PC-3 (cell line): ENCODE results near the gene RER1. TPM values are rescaled to one million over a fixed set of nuclear protein-coding genes. Genes with fewer than 3 reads are reported as not detected.

Experiments
- ATAC-seq: fragments of 200-7000 bp; cut with Tn5 transposase; 2 replicates; pipeline ENCODE4 v1.9.1; 2020; ENCODE audit warnings: mild to moderate bottlenecking, moderate library complexity
- BruUV-seq: library from RNA; stranded (reverse); fragments of 400-500 nt; replicated peaks from 2 replicates; lab custom pipeline; 2021; lab: Mats Ljungman, UMichigan
- CTCF ChIA-PET: fragments of 300-600 bp; sonication (Branson Sonifier 250); formaldehyde crosslinking; loops from one replicate; lab custom pipeline; 2022; ENCODE audit warnings: antibody characterized with exemption; lab: Charles Lee
- POLR2A ChIA-PET: fragments of 300-600 bp; sonication (Branson Sonifier 250); formaldehyde crosslinking; loops from one replicate; lab custom pipeline; 2022; ENCODE audit warnings: antibody characterized with exemption; ENCODE audit not compliant: unreplicated experiment; lab: Charles Lee
- DNase-seq: peaks from one replicate; pipeline ENCODE4 v3.0.0-alpha.2; 2015
- H2AFZ ChIP-seq: fragments of 300-600 bp; sonication (generic); 2 replicates; pipeline ENCODE4 v1.6.0; 2016; ENCODE audit warnings: antibody characterized with exemption, low read length
- H3F3A ChIP-seq: fragments of 300-600 bp; sonication (generic); one replicate; pipeline ENCODE4 v1.6.0; 2017; ENCODE audit warnings: antibody characterized with exemption, low read length, control low read depth, mild to moderate bottlenecking; ENCODE audit not compliant: unreplicated experiment
- H3K27ac ChIP-seq: fragments of 300-600 bp; sonication (generic); 2 replicates; pipeline ENCODE4 v1.5.1; 2016; ENCODE audit warnings: mild to moderate bottlenecking, low read length
- H3K27me3 ChIP-seq: fragments of 300-600 bp; sonication (generic); 2 replicates; pipeline ENCODE4 v1.6.1; 2016; ENCODE audit warnings: low read length, mixed read lengths
- H3K36me3 ChIP-seq: fragments of 300-600 bp; sonication (generic); 2 replicates; pipeline ENCODE4 v1.6.1; 2016; ENCODE audit warnings: low read depth, mixed run types, low read length, mixed read lengths
- H3K4me1 ChIP-seq: fragments of 300-600 bp; sonication (generic); 2 replicates; pipeline ENCODE4 v1.5.1; 2016; ENCODE audit warnings: low read length; ENCODE audit not compliant: insufficient read depth
- H3K4me2 ChIP-seq: fragments of 300-600 bp; sonication (generic); 2 replicates; pipeline ENCODE4 v1.6.0; 2016; ENCODE audit warnings: low read length
- H3K4me3 ChIP-seq: fragments of 300-600 bp; sonication (generic); 2 replicates; pipeline ENCODE4 v1.5.1; 2016; ENCODE audit warnings: mild to moderate bottlenecking, low read length, mixed read lengths
- H3K79me2 ChIP-seq: fragments of 300-600 bp; sonication (generic); 2 replicates; pipeline ENCODE4 v1.6.1; 2017; ENCODE audit warnings: low read length, mixed read lengths
- H3K9ac ChIP-seq: fragments of 300-600 bp; sonication (generic); 2 replicates; pipeline ENCODE4 v1.6.0; 2016; ENCODE audit warnings: mild to moderate bottlenecking, low read length
- H3K9me2 ChIP-seq: fragments of 300-600 bp; sonication (generic); replicated peaks from 2 replicates; pipeline ENCODE4 v1.6.1; 2016; ENCODE audit warnings: mixed run types, low read length, mixed read lengths
- H3K9me3 ChIP-seq: fragments of 300-600 bp; sonication (generic); 2 replicates; pipeline ENCODE4 v1.6.1; 2016; ENCODE audit warnings: low read length, mixed read lengths
- H4K20me1 ChIP-seq: fragments of 300-600 bp; sonication (generic); 2 replicates; pipeline ENCODE4 v1.6.1; 2016; ENCODE audit warnings: low read length, mixed read lengths
- EZH2 ChIP-seq: fragments of 300-600 bp; sonication (generic); IDR thresholded peaks from one replicate; pipeline ENCODE4 v1.6.1; 2017; ENCODE audit warnings: antibody characterized with exemption, mild to moderate bottlenecking, low read length; ENCODE audit not compliant: unreplicated experiment
- EZH2phosphoT487 ChIP-seq: fragments of 300-600 bp; sonication (generic); IDR thresholded peaks from 2 replicates; pipeline ENCODE4 v1.6.1; 2018; ENCODE audit warnings: mild to moderate bottlenecking, antibody characterized with exemption, low read length, borderline replicate concordance
- intact Hi-C: fragments of 100-400 bp; cut with micrococcal nuclease; formaldehyde crosslinking; loops from 2 replicates; pipeline ENCODE4 v1.9.0; 2023
- total RNA-seq: library from RNA; depleted of rRNA; stranded (reverse); fragments of >200 nt; gene quantifications from 2 replicates; pipeline ENCODE4 v1.2.3, GENCODE V29; 2014
- TF ChIP-seq, protein P1 (sequence below): fragments of 300-600 bp; sonication (generic); conservative IDR thresholded peaks from 2 replicates; pipeline ENCODE4 v1.5.1; 2017; ENCODE audit warnings: antibody characterized with exemption, low read depth, mild to moderate bottlenecking, low read length

RER1 gene
- total RNA-seq, 1 experiment from 2014 or later: 160 TPM

DNA sequence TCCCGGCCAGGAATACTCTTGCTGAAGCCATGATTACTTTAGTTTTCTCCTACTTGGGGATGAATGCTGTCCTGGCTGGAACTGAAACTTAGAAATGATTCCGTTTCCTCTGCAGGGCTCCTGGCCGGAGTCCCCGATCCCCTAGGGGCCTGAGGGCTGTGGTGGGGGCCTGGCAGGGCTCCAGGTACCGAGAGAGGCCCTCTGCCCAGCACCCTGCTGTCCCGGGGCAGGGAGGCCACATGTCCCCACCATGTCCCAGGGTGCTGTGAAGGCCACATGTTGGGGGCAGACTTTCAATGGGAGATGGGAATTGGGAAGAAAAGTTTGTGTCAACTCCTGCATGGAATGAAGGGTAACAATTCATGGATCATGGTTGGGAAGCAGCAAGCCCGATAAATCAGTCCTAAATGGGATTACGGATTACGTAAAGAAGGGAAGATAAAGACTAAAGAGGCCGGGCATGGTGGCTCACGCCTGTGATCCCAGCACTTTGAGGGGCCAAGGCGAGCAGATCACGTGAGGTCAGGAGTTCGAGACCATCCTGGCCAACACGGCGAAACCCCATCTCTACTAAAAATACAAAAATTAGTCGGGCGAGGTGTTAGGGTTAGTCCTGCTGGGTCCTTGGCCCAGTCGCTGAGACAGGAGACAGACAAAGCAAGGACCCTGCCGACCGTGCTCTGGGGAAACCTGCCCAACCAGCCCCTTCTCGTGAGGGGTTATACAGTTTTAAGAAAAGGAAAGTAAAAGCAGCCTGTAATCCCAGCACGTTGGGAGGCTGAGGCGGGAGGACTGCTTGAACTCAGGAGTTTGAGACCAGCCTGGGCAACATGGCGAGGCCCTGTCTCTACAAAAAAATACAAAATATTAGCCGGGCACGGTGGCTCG is 37.8 kb upstream of the RER1 start:
- no peak for ATAC-seq
- no TSS peak for BruUV-seq
- Histone ChIP-seq H3K27ac (no peak overlapping the region), H3K9me3 (no peaks in the 10 kb centered on the region), H2AFZ (no peak overlapping the region), H3K79me2 (no peaks in the 10 kb centered on the region), H3K27me3 (no peaks in the 10 kb centered on the region), H4K20me1 (no peaks in the 10 kb centered on the region), H3K4me2 (no peak overlapping the region), H3K9me2 (no peaks in the 10 kb centered on the region), H3K4me3 (no peak overlapping the region), H3F3A (no peaks in the 10 kb centered on the region), H3K4me1 (no peaks in the 10 kb centered on the region), H3K36me3 (no peaks in the 10 kb centered on the region), H3K9ac (no peak overlapping the region)
- CTCF ChIA-PET: no interaction called here
- DNase-seq: no peak
- TF ChIP-seq EZH2 (no peak), EZH2phosphoT487 (no peak)
- TF ChIP-seq, protein P1, sequence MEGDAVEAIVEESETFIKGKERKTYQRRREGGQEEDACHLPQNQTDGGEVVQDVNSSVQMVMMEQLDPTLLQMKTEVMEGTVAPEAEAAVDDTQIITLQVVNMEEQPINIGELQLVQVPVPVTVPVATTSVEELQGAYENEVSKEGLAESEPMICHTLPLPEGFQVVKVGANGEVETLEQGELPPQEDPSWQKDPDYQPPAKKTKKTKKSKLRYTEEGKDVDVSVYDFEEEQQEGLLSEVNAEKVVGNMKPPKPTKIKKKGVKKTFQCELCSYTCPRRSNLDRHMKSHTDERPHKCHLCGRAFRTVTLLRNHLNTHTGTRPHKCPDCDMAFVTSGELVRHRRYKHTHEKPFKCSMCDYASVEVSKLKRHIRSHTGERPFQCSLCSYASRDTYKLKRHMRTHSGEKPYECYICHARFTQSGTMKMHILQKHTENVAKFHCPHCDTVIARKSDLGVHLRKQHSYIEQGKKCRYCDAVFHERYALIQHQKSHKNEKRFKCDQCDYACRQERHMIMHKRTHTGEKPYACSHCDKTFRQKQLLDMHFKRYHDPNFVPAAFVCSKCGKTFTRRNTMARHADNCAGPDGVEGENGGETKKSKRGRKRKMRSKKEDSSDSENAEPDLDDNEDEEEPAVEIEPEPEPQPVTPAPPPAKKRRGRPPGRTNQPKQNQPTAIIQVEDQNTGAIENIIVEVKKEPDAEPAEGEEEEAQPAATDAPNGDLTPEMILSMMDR: no peak
- POLR2A ChIA-PET: no interaction called here
- intact Hi-C loops: no loop called here

DNA sequence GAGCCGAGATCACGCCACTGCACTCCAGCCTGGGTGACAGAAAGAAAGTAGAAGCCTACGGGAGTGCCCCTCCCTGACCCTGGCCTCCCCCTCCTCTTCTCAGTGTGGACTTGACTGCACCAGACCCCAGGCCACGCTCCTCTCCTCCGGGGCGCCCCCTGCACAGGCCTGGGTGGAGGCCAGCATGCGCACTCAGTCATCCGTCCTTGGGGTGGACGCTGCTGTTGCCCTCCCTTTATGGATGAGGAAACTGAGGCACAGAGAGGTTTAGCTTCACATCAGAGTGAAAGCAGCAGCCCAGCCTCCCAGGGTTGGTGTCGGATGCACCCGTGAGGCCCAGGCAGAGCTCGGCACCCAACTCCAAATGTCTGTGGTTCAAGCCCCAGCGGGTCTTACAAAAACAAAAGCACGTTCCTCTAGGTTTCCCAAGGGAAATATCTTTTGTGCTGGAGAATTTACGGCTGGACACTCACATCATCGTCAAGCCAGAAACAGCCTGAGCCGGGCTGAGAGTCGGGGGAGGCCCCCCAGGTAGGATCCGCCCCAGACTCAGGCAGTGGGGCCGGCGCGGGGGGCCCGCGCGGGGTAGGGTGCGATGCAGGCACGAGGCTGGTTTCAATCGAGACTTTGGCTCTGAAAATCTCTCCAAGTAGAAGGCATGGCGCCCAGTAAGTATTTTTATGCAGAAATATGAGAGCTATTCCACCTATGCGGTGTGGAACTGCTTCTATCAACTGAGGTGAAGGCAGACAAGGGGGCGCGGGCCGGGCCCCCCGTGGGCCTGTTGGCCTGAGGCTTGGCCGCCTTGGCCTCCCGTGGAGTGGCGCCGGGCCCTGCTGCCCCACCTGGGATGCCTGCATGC is 36.9 kb upstream of the RER1 start:
- TF ChIP-seq, protein P1: no peak
- TF ChIP-seq EZH2phosphoT487 (no peak), EZH2 (no peak)
- no peaks in the 10 kb centered on the region for H4K20me1 ChIP-seq
- H3K36me3 ChIP-seq: no peaks in the 10 kb centered on the region
- no peak overlapping the region for H2AFZ ChIP-seq
- H3K4me1 ChIP-seq: no peaks in the 10 kb centered on the region
- ATAC-seq (no peak), DNase-seq (no peak)
- no peaks in the 10 kb centered on the region for H3K9me2 ChIP-seq
- H3K27me3 ChIP-seq: no peaks in the 10 kb centered on the region
- no peaks in the 10 kb centered on the region for H3K79me2 ChIP-seq
- ChIA-PET POLR2A (no interaction called here), CTCF (no interaction called here)
- no peaks in the 10 kb centered on the region for H3F3A ChIP-seq
- BruUV-seq: no TSS peak
- no peak overlapping the region for H3K27ac ChIP-seq
- H3K4me2 ChIP-seq: no peak overlapping the region
- H3K4me3 ChIP-seq: no peak overlapping the region
- no peak overlapping the region for H3K9ac ChIP-seq
- intact Hi-C loops: no loop called here
- H3K9me3 ChIP-seq: no peaks in the 10 kb centered on the region
